Activated CD4-positive, alpha-beta T cell treated with anti-CD3 and anti-CD28 coated beads, Interleukin-10, Interleukin-2, amounts not matched to agents 100 ng/mL and 50 ng/mL, durations not matched to agents 16 hours and 8 hours (primary cell): Measurements from ENCODE around the gene ASCC2.

Experiments
- DNase-seq: peaks from one replicate; pipeline ENCODE4 v3.0.0-alpha.2; 2020

The ASCC2 gene

GRCh38 chr22:29751669-29752068, 86.4 kb downstream of the ASCC2 start:
- no peak for DNase-seq

- peak; percentile 63 for DNase-seq
Measured at GRCh38 chr22:29750559-29751538, 87.2 kb downstream of the ASCC2 start.

GRCh38 chr22:29750029-29750428, 88.0 kb downstream of the ASCC2 start:
- no peak for DNase-seq

GRCh38 chr22:29748248-29748893, 89.7 kb downstream of the ASCC2 start:
- no peak for DNase-seq

- DNase-seq: no peak
Measured at GRCh38 chr22:29747832-29748231, 90.2 kb downstream of the ASCC2 start.

- DNase-seq: no peak
Measured at GRCh38 chr22:29744902-29745301, 93.2 kb downstream of the ASCC2 start.

GRCh38 chr22:29742326-29742725, 95.7 kb downstream of the ASCC2 start:
- no peak for DNase-seq

GRCh38 chr22:29741926-29742325, 96.1 kb downstream of the ASCC2 start:
- DNase-seq: no peak

- DNase-seq: no peak
Measured at GRCh38 chr22:29740216-29740615, 97.9 kb downstream of the ASCC2 start.

GRCh38 chr22:29739346-29739875, 98.7 kb downstream of the ASCC2 start:
- no peak for DNase-seq
